Measurements from ENCODE around the gene OSBPL3. TPM values are rescaled to one million over a fixed set of nuclear protein-coding genes. Genes with fewer than 3 reads are reported as not detected.

OSBPL3 gene
- total RNA-seq, 1 experiment from 2014 or later = 36.8 TPM

GRCh38 chr7:24864214-24864817 is 115.7 kb downstream of the OSBPL3 start:
- H3K27ac ChIP-seq (ENCODE audit: low read depth, low read length) = no peak overlapping the region
- no peak overlapping the region for H2AFZ ChIP-seq (ENCODE audit: low read depth, low read length, poor library complexity, severe bottlenecking)
- DNase-seq (ENCODE audit: low read depth, low spot score) (no peak), ATAC-seq (no peak)
- no peak overlapping the region for H3K9ac ChIP-seq (ENCODE audit: low read length)
- no peaks in the 10 kb centered on the region for H3K9me3 ChIP-seq (ENCODE audit: control insufficient read depth in 1 of 2, insufficient read depth in 1 of 2, low read depth in 1 of 2, low read length in 2 of 2)
- TF ChIP-seq CBX3 (IDR thresholded peaks at IDR 0.05; ENCODE audit: low read depth) (no peak), REST (IDR thresholded peaks at IDR 0.05; ENCODE audit: low read depth) (no peak), POLR2A (IDR thresholded peaks at IDR 0.05; ENCODE audit: borderline replicate concordance, extremely low read depth, insufficient read depth, insufficient read length) (no peak), ELF1 (IDR thresholded peaks at IDR 0.05; ENCODE audit: borderline replicate concordance, low read depth) (no peak), TCF7L2 (IDR thresholded peaks at IDR 0.05; ENCODE audit: borderline replicate concordance, extremely low read depth, insufficient read depth, insufficient read length) (no peak), RAD21 (IDR thresholded peaks at IDR 0.05; ENCODE audit: low read depth) (no peak), MAX (IDR thresholded peaks at IDR 0.05) (no peak), JUND (IDR thresholded peaks at IDR 0.05) (no peak), POLR2AphosphoS5 (IDR thresholded peaks at IDR 0.05; ENCODE audit: low read depth, low read length) (no peak)
- TF ChIP-seq, protein P1, sequence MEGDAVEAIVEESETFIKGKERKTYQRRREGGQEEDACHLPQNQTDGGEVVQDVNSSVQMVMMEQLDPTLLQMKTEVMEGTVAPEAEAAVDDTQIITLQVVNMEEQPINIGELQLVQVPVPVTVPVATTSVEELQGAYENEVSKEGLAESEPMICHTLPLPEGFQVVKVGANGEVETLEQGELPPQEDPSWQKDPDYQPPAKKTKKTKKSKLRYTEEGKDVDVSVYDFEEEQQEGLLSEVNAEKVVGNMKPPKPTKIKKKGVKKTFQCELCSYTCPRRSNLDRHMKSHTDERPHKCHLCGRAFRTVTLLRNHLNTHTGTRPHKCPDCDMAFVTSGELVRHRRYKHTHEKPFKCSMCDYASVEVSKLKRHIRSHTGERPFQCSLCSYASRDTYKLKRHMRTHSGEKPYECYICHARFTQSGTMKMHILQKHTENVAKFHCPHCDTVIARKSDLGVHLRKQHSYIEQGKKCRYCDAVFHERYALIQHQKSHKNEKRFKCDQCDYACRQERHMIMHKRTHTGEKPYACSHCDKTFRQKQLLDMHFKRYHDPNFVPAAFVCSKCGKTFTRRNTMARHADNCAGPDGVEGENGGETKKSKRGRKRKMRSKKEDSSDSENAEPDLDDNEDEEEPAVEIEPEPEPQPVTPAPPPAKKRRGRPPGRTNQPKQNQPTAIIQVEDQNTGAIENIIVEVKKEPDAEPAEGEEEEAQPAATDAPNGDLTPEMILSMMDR (IDR thresholded peaks at IDR 0.05 in 2 of 3, conservative IDR thresholded peaks at IDR 0.05 in 1 of 3; ENCODE audit: borderline replicate concordance in 1 of 3, insufficient read depth in 1 of 3, low read depth in 2 of 3, low read length in 2 of 3) = no peak
- TF ChIP-seq, protein P2, sequence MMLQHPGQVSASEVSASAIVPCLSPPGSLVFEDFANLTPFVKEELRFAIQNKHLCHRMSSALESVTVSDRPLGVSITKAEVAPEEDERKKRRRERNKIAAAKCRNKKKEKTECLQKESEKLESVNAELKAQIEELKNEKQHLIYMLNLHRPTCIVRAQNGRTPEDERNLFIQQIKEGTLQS (IDR thresholded peaks at IDR 0.05) = no peak
- H3K79me2 ChIP-seq (ENCODE audit: insufficient read depth, low read length) = no peaks in the 10 kb centered on the region
- RAD21 ChIA-PET (ENCODE audit: low non-redundant PET in 1 of 2, low total read pairs in 2 of 2, uncharacterized antibody in 2 of 2, unreplicated experiment in 2 of 2) = no interaction called here
- CTCF ChIA-PET = no interaction called here
- H3K4me1 ChIP-seq (ENCODE audit: control insufficient read depth in 1 of 2, insufficient read depth in 2 of 2, low read length in 2 of 2) = no peaks in the 10 kb centered on the region
- intact Hi-C loops (cut with micrococcal nuclease) = no loop called here
- H4K20me1 ChIP-seq (ENCODE audit: insufficient read depth) = no peaks in the 10 kb centered on the region
- no peaks in the 10 kb centered on the region for H3K27me3 ChIP-seq (ENCODE audit: insufficient read depth, low read length)
- peaks cover 3 to 46% of the 10 kb centered on the region in 2 experiments; a peak in 2 of 4 replicates for H3K36me3 ChIP-seq (ENCODE audit: control insufficient read depth in 1 of 2, insufficient read depth in 2 of 2, low read length in 2 of 2)
- no peak overlapping the region for H3K4me3 ChIP-seq (replicated peaks in 1 of 2; ENCODE audit: low read depth in 1 of 2, low read length in 2 of 2)
- H3K4me2 ChIP-seq (ENCODE audit: low read length) = no peak overlapping the region
- no TSS peak for BruUV-seq (replicated peaks)
- H3K9me2 ChIP-seq (ENCODE audit: insufficient read depth) = no peaks in the 10 kb centered on the region
- POLR2A ChIA-PET = no interaction called here

Data from HCT116 (cell line).